Right renal cortex interstitium (tissue), 3 donors: ENCODE results near the gene GRID1. TPM values are rescaled to one million over a fixed set of nuclear protein-coding genes. Genes with fewer than 3 reads are reported as not detected.
"Not testable (repeated sequence)": the region's sequence is repeated elsewhere in the genome, so short reads cannot be mapped to it uniquely, and the experiment has no call there.

Experiments
- DNase-seq, 3 donors: peaks; one replicate each; pipeline ENCODE4 v3.0.0-alpha.2; 2013; ENCODE audit warnings: low read depth in 3 of 3, low spot score in 2 of 3
- polyA plus RNA-seq, 3 donors: library from polyadenylated mRNA; unstranded; fragments of 120-200 nt; gene quantifications; one replicate each; pipeline ENCODE4 v1.2.1, GENCODE V29; 2013; ENCODE audit not compliant: insufficient read length in 3 of 3

Gene GRID1
- polyA plus RNA-seq, 3 donors: 1.6 to 1.8 (median 1.7) TPM

DNA sequence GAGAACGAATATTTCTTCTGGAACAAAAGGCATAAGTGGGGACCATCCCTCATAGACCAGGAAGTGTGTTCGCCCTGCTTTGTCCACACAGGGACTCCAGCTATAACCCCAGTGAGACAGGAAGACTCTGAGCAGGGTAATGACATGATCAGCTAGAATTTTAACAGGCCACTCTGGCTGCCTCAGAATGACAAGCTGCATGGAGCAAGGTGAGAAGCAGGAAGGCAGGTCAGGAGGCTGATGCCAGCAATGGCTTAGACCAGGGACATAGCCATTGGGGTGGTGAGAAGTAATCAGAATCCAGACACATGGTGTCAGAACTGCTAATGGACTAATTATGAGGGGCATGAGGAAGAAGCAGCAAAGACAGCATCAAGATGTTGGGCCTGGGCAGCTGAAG lies 264.6 kb downstream of the GRID1 start:
- no peak for DNase-seq

DNA sequence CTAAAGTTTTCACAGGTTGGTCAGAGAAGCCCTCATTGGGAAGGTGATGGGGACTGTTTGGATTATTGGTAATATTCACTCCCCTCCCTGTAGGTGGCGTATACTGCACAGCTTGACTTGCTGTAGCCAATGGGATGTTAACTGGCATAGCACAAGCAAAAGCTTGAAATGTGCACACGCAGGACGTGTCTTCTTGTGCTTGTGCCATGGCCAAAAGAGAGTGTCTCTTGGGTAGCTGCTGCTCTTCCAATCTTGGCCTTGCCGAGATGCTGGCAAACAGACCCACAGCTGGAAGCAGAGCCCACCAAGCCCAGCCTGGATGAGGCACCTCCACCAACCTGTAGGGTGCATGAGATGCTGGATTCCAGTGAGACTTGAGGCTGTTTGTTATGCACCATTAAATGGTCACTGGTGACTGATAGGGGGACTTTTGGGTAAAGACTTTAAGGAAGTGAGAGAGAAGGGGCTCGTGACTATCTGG lies 266.0 kb downstream of the GRID1 start:
- DNase-seq: no peak

DNA sequence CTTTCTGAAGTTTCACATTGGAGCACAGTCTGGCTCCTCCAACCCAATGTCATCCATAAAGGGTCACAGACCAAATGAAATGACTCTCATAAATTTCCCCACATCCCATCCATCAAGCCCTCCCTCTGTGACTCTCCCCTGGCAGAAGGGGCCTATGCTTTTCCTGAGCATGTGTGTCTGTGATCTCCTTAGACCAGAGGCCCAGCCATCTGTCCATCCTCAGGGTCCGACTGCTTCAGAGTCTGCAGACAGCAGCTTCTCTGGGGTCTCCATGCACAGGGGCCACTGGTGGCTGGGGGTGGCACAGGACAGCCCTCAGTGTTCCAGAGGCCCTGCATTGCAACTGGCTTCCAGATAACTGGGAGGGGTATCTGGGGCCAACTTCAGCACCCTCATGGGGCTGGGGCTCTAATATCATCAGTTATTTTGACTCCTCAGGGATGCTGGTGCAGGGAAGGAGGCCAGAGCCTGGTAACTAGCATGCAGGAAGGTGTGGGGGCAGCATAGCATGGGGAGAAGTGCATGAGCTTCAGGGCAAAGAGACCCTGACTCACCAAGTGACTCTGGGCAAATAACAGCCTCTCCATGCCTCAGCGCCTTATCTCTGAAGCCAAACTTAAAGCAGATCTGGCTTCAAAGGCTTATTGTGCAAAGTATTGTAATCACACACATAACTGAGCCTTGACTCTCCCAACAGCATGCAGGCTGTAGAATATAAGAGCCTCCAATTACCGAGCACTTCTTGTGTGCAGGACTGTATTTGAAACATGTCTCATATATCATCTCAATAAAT lies 266.9 kb downstream of the GRID1 start:
- DNase-seq: no peak

DNA sequence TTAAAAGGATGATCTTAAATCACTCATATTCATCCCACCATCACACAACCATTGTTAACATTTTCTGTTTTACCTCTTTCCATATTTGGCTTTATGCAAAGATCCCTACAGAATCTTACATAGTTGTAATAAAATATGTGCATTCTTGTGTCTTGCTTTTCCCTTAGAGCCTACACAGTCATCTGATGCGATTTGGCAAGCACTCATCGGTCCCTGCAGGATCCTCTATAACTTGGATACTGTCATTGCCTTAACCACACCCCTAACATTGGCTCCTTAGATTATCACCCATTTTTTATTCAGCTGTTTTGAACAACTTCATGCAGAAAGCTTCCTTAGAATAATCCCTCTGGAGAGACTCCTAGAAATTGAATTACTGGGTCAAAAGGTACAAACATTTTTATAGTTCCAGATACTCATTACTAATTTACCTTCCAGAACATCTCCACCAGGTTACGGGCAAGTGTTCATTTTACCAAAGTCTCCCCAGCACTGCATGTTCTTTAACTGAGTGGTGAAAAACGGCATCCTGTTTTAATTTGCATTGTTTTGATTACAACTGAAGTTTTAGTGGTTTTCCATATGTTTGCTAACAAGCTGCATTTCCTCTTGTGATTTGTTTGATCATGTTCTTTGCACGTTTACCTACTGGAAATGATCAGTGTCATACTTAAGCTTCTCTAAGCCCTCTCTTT lies 268.3 kb downstream of the GRID1 start:
- no peak for DNase-seq

DNA sequence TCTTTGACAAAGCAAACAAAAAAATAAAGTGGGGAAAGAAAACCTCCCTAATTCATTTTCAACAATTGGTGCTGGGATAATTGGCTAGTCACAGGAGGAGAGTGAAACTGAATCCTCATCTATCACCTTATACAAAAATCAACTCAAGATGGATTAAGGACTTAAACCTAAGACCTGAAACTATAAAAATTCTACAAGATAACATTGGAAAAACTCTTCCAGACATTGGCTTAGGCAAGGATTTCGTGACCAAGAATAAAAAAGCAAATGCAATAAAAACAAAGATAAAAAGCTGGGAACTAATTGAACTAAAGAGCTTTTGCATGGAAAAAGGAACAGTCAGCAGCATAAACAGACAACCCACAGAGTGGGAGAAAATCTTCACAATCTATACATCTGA lies 271.5 kb downstream of the GRID1 start:
- DNase-seq: not testable (repeated sequence)

DNA sequence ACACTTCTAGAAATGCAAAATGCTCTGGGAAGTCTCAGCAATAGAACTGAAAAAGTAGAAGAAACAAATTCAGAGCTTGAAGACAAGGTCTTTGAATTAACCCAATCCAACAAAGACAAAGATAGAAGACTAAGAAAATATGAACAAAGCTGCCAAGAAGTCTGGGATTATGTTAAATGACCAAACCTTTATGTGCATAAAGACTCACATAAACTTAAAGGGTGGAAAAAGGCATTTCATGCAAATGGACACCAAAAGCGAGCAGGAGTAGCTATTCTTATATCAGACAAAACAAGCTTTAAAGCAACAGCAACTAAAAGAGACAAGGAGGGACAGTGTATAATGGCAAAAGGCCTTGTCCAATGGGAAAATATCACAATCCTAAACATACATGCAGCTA lies 274.3 kb downstream of the GRID1 start:
- DNase-seq: not testable (repeated sequence)

DNA sequence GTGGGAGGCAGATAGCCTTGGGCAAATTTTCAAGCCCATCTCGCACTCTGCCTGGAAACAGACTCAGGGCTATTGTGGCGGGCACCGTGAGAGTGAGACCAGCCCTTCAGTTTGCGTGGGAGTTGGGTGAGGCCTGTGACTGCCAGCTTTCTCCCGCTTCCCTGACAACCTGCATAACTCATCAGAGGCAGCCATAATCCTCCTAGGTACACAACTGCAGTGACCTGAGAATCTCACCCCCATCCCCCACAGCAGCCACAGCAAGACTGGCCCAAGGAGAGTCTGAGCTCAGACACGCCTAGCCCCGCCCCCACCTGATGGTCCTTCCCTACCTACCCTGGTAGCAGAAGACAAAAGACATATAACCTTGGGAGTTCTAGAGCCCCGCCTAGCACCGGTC lies 275.4 kb downstream of the GRID1 start:
- DNase-seq: no peak

DNA sequence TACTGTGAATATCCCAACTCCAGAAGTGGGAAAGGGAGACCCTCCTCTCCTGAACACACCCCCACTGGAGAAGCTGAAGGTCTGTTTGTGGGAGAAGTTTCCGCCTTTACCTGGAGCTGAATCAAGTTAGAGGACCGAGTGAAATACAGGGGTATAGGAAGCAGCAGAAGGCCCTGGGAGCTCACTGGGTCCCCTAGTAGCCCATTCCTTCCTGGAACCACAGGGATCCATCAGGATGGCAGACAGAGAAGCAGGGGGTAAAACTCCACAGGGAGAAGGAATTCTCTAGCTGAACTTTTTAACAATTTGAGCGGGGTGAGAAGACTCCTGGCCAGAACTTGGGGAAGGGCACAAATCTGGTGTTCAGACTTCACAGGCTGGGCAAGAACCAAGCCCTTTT lies 275.8 kb downstream of the GRID1 start:
- no peak for DNase-seq

DNA sequence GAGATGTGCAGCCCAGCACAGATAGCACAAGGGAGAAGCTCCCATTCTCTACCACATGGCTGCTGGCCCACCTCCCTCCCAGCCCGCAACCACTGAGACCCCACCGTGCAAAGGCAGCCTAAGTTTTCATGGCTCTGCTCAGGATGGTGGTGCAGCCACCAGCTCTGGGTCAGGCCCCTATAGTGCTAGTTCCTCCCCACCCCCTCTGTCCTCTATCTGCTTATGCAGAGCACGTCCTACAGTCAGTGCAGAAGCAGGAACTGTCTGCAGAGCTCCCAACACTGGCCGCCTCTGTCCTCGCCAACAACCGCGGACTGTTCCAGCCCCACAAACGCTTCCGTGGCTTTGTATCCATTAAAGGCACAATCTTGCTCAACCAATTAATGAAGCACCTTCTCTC lies 278.9 kb downstream of the GRID1 start:
- DNase-seq: no peak

DNA sequence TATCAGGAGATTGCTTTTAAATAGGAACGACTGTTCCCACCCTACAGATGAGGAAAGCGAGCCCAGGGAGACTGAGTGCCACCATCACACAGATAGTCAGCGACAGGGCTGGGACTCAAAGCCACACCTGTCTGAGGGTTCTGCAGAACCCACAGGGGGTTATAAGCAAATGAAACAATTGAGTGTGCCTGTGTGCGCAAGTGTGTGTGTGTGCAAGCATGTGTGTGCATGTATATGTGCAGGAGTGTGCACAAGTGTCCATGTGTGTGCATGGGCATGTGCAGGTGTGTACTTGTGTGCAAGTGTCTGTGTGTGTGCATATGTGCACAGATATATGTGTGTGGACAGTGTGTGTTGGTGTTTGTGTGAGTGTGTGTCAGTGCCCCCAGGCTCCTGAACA lies 280.2 kb downstream of the GRID1 start:
- no peak for DNase-seq

DNA sequence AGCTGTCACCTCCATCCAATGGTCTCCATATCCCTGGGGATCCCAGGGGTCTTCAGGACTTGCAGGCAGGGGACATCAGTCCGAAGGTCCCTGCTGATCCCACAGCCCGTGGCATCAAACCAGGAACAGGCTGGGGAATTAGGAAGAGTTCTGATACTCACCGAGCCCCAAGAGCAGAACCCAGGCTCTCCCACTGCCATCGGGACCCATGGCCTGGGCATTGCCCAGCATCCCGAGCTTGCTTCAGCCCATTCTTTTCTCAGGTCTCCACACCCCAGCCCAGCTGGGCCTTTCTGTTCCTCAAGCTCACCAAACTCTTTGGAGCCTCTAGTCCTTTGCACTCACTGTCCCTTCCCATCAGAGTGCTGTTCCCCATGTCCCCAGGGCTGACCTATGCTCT lies 280.9 kb downstream of the GRID1 start:
- no peak for DNase-seq

DNA sequence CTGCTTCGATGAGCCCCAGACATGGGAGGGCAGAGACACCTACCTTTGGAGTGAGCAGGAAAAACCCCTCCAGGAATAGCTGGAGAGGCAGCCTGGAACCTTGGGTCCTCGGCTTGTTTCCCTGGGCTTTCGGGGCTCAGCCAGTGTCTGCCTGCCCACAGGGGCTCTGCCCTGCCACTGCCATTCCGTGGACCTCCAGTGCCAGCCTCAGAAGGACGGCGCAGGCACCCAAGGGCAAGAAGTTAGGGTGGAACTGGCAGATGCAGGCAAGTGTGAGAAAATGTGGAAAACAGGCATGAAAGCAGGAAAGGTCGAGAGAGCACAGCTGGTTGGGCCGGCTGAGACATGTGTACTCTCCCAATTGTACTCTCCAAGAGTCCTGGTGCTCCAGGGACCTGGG lies 281.5 kb downstream of the GRID1 start:
- no peak for DNase-seq

DNA sequence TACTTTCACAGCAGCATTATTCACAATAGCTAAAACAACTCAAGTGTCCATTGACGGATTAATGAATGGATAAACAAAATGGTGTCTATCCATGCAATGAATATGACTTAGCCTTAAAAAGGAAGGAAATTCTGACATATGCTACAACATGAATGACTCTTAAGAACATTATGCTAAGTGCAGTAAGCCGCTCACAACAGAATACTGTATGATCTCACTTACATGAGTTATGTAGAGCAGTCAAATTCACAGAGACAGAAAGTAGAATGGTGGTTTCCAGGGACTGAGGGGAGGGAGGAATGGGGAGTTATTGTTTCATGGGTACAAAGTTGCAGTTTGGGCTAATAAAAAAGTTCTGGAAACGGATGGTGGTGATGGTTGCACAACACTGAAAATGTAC lies 282.0 kb downstream of the GRID1 start:
- DNase-seq: no peak

DNA sequence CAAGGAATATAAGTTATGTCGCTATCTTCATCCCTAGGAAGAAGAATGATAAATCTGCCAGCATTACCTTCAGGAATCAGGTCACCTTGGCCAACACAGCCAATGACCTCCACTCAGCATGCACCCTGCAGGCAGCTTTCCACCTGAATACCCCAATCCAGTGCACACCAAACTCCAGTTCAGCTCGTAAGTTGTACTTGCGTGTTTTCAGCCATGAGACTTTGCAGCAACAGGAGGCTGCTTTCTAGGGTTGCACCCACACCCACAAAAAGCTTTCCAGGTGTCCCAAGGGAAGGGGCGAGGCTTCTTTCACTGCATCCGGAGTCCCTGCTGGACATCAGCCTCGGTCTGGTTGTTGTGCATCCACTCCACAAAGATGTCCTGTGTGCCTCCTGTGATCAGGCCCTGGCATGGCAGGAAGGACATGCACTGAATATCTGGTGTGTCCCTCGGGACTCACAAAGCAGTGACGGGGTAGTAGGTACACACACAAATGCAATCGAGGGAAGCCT lies 282.9 kb downstream of the GRID1 start:
- no peak for DNase-seq

DNA sequence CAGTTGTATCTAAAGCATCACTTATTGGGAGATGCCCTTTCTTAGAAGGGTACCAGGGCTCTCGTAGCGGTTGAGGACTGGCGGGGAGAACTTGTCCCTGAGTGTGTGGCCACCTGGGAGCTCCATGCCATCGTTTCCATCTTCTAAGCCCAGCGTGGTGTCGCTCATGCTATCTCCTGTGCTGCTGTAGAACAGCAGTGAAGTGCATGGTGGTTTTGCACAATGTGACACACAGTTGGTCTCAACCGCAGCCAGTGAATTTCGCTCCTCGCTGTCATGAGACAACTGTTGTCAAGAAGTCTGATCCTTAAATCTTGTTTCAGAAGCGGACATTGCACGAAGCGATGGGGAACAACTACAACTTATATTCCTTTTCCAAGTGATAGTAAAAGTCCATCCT lies 283.4 kb downstream of the GRID1 start:
- no peak for DNase-seq

DNA sequence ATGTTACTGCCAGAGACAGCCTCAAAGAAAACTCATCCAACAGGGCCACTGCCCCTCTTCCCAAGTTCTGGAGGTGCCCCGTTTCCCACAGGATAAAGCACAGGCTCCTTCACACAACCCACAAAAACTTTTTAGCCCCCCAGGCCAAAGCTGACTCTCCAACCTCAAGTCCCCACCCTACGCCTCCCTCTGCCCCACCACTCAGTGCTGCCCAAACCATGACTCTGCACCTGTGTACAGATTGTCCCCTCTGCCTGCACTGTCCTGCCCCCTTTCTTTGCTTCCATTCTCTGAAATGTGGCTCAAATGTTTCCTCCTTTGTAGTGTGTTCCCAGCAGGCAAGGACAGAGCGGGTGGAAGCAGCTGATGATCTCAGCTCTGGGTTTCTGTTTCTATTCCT lies 284.0 kb downstream of the GRID1 start:
- DNase-seq: no peak

DNA sequence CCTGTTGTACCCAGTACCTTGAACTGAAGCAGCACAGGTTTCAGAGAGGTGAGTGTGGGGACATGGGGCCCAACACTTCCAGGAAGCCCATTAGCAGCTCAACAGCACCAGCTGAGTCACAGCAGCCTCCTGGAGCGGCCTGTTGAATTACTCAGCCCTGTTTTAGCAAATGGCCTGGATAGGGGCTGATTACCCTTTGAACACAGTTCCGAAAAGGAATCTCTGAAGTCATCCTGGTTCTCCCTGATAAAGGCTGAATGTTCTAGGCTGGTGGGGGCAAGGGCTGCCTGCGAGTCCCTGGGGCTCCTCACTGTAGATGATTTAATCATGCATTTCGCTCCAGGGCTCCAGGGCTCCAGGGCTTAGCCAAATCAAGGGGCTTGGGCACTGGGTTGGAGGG lies 287.5 kb downstream of the GRID1 start:
- DNase-seq: no peak

DNA sequence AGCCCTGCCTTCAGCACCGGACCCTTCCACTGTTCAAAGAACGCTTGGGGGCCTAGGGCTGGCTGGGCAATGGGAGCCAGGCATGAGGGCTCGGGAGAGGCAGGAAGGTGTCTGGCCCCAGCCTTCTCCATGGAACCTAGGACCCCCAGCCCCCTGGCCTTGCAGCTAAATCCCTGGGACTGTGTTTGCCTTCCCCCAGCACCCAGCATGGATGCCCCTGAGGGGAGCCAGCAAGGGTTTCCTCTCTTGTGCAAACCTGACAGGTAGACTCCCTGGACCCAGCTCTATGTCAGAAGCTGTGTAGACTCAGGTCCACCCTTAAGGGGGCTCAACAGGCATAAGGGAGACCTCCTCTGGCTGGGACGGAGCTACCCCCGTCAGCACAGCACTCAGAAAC lies 288.0 kb downstream of the GRID1 start:
- no peak for DNase-seq

DNA sequence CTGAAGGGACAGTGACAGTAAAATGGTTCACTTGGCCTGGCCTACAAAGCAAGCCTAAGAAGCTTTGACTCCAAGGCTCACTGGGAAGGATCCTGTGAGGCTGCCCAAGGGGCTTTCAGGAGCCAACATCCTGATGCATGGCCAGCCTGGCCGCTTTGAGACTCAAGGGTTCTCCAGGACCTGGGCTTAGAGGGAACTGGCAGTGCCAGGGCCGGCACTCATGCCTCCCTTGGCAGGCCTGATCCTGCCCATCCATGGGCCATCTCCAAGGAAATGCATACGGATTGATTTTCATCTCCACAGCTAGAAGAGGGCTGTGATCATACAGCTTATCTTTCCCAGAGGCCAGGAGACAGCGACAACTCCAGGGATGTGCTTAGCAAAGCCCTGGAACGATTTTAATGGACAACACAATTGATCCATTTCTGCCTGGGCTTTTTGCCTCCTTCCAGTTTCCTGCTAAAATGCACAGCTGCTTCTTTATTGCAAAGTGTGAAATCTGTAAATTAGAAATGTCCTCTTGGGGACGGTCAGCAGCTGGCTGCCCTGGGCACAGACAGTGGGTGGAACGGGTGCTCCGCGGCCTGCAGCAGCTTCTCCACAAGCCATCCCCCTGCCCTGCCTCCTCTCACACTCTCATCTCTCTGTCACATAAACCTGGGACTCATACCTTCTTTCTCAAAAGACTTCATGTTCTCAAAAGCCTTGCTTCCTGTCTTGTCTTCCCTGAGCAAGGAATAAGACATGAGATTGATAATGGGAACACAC lies 288.5 kb downstream of the GRID1 start:
- DNase-seq: no peak

DNA sequence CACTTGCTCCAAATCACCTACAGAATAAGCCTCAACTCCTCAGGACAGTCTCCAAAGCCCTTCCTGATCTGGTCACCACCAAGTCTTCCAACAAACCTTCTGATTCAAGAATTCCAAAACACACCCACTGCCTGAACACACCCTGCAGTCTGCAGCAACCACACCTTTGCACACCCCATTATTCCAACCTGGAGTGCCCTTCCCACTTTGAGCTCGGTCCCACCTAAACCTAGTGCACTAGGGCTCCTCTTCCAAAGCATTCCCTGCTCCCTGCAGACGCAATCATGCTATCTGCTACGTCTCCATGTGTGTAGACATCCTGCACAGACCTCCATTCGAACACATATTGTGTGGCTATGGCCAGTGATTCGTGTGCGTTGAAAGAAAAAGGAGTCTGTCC lies 289.3 kb downstream of the GRID1 start:
- DNase-seq: no peak

DNA sequence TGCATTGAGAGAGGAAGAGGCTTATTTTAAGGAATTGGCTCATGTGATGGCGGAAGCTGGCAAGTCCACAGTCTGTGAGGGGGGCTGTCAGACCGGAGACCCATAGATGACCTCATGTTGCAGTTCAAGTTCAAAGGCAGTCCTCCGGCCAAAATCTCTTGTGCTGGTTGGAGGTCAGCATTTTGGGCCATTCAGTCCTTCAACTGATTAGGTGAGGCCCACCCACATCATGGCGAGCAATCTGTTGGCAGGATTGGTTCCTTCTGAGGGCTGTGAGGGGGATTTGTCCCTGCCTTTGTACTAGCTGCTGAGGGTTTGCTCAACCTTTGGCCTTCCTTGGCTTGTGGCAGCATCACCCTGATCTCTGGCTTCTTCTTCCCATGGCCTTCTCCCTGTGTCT lies 290.1 kb downstream of the GRID1 start:
- DNase-seq: not testable (repeated sequence)
